Stimulated activated naive CD4-positive, alpha-beta T cell (primary cell): ENCODE data around the gene ACACB.

Experiments
- DNase-seq, 6 experiments: peaks; one replicate each; lab custom pipeline; 2025; lab: John Stamatoyannopoulos, UW

The ACACB gene

DNA sequence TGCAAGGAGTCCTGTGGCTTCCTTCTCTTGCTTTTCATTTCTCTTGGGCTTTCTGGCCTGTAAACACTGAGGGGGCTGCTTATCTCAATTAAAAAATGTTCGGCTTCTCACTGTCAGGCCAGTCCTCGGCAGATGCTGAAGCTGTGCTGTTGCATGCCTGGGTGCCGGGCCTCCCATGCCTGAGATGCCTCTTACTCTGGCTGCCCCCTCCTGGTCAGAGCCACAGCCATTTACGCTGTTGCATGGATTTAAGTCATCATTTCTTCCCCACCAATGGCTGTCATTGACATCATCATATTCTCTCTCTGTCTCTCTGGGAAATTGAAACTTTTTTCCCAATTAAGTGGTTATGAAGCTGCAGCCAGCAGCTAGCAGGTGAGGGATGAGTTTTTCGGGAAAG, 139.0 kb downstream of the ACACB start:
- no peak for DNase-seq

DNA sequence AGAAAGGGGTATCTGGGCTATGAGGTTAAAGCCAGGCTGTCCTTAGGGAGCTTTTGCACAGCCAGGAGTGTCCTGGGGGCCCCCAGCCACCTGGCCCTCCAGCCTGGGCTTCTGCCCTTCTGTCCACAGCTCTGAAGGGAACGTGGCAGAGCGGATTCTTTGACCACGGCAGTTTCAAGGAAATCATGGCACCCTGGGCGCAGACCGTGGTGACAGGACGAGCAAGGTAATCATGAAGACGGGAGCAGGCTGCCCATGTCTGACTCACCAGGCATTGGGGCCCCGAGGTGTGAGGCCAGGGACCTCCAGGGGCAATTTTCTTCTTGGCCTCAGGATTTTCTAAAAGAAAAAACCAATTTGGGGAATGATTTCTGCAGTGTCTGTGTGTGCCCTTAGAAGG, 139.6 kb downstream of the ACACB start:
- no peak for DNase-seq

DNA sequence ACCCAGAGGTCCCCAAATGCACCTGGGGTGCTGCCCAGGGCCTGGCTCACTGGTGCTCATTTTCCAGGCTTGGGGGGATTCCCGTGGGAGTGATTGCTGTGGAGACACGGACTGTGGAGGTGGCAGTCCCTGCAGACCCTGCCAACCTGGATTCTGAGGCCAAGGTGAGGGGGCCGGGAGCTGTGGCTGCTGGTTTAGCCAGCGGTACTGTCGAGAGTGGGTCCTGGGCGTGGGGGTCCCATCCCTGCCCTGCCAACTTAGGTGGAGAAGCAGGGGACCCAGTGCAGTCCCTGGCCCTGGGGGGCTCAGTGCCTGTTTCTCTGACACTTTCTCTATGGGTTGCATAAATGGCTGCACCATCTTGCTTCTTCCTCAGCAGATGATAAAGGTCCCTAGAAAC, 141.8 kb downstream of the ACACB start:
- no peak for DNase-seq

DNA sequence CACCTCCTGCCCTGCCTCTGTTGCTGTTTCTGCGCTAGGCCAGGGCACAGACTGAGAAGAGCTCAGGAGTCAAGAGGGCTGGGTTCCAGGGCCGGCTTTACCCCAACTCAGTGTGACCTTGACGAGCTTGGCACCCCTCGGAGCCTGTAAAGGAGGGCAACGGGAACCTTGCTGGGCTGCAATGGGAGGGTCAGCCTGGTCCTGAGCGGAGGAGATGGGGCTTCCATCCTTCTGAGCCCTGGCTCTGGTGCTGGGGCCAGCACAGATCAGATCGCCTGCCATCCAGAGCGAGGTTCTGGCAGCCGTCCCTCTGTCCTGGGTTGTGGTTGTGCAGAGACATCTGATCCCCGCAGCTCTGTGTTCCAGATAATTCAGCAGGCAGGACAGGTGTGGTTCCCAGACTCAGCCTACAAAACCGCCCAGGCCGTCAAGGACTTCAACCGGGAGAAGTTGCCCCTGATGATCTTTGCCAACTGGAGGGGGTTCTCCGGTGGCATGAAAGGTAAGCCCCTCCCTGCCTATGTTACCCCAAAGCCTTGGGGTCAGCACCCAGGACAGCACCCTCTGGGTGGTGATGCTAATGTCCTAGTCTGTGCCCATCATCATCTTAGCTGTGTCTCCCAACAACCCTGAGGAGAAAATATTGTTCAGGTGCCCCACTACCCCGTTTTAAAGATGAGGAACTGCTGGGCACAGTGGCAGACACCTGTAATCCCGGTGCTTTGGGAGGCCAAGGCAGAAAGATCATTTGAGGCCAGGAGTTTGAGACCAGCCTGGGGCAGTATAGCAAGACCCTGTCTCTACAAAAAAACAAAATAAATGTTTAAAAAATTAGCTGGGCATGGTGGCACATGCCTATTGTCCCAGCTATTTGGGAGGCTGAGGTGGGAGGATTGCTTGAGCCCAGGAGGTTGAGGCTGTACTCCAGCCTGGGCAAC, 142.5 kb downstream of the ACACB start:
- no peak for DNase-seq

DNA sequence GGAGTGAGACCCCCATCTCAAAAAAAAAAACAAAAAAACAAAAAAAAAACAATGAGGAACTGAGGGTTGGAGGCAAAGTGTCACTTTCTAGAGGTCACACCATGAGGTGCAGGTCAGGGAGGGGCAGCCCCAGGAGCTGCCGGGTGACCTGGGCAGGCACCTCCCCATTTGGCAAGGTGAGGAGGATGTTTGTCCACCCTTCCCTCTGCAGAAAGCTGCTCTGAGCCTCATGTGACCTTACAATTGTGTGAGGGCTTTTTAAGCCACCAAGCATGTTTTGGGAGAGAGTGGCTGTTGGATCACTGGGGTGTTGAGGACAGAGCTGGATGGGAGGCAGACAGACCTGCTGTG, 143.1 kb downstream of the ACACB start:
- no peak for DNase-seq

DNA sequence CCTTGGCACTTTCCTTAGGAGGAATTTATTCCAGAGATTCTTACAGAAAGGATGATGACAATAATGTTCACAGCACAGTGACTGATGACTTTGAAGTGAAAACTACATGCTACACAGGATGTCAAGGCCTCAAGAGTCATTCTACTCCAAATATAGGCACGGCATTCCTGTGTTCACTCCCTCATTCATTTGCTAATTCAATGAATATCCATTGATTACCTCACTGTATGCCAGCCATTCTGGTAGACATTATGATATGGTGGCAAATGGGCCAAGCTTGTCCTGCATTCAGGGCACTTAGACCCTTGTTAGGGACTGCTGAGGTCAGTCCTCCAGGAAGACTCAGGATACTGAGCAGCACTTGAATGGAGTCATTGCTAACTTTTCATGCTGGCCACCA, 144.7 kb downstream of the ACACB start:
- no peak for DNase-seq

DNA sequence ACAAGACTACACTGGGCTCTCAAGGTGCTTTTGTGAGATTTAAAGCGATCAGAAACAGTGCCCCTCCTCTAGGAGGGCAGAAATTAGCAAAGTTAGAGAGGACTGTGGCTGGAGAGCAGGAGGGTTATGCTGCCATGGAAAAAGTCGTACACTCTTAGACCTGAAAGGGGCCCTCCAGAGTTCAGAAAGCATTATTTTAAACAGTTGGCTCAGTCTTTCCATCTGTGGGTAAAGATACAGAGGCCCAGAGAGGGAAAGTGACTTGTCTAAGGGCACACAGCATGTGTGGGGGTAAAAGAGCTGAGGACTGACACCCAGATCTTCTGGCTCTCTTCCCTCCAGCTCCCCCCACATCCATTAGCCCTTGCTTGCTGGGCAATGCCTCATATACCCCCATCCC, 145.6 kb downstream of the ACACB start:
- no peak for DNase-seq

DNA sequence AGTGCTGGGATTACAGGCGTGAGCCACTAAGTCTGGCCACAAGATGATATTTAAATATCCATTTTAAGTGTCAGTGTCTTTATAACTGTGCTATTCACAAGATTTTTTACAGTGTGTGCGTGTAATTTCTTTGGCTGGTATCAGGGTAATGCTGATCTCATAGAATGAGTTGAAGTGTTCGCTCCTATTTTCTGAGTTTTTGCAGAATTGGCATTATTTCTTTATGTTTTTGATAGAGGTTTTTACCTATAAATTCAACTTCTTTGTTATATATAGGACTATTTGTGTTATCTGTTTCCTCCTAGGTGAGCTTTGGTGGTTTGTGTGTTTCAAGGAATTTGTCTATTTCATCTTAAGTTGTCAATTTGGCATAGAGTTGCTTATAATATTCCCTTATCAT, 147.1 kb downstream of the ACACB start:
- DNase-seq, result no peak

DNA sequence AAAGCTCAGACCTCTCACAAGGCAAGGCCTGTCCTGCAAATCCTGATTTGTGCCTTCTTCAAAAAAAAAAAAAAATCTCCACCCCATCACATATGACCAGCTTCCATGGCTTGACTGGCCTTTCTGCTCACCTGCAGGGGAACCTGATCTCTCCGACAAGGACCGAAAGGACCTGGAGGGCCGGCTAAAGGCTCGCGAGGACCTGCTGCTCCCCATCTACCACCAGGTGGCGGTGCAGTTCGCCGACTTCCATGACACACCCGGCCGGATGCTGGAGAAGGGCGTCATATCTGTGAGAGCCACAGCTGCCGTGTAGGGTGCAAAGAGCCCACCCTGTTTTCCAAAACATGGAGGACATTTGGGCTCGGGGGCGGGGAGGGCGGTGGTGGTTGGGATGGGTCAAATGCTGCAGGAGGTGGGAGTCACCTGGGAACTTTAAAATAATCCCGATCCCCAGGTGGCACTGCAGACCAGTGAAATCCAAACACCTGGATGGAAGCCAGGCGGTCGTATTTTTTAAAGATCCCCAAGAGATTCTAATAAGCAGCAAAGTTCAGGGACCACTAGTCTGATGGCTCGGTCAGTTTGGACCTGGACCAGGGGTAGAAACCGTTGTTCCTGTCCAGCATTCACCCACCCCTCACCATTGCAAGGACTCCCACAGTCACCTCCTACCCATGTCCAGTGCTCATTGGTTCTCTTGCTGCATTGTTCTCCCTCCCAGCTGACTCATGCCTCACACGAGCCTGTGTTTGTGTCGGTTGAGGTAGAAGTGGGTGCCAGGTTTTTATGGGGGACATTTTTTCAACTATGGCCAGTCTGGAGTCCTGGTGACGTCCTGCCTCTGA, 147.9 kb downstream of the ACACB start:
- DNase-seq, result no peak

DNA sequence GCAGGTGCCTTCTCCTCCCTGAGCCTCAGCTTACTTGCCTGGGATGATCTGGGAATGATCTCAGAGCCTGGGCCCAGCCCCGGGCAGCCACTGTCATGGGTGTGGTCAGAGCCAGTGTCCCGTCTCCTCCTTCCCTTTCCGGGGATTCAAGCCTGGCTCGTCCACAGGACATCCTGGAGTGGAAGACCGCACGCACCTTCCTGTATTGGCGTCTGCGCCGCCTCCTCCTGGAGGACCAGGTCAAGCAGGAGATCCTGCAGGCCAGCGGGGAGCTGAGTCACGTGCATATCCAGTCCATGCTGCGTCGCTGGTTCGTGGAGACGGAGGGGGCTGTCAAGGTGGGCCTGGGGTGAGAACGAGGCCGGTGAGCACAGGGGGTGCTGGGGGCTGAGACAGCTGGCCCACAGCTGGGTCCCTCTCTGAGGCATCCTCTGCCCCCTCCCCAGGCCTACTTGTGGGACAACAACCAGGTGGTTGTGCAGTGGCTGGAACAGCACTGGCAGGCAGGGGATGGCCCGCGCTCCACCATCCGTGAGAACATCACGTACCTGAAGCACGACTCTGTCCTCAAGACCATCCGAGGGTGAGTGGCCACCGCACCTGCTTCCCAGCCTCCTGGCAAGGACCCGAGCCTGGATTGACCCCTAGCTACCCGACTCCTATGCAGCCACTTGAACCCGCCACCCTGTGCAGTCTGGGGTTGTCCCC, 148.7 kb downstream of the ACACB start:
- no peak for DNase-seq

DNA sequence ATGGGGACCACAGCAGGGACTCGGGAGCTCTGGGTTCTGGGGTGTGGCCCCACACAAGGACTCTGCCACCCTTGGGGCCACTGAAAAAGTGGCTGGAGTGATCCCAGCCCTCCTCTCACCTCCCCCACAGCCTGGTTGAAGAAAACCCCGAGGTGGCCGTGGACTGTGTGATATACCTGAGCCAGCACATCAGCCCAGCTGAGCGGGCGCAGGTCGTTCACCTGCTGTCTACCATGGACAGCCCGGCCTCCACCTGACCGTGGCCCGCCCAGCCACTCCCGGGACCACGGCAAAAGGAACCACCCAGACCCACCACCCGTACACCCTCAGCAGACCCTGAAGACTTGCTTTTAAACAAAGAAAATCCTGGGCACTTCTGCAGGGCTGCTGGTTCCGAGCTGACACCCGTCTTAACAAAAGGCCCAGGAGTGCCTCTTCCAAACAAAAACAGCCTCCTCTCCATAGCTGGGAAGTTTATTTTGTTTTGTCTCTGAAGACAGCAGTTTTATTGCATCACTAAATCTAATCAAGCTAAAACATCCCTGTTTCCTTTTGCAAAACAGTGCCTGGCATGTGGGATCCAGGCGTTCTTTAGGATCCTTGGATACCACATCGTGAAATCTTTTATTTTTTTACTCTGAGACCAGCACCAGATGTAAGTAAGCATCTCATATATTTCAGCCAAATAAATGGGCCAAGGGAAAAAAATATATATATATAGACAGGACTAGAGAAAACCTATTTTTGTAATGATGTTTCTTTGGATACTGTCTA, 149.9 kb downstream of the ACACB start:
- no peak for DNase-seq

DNA sequence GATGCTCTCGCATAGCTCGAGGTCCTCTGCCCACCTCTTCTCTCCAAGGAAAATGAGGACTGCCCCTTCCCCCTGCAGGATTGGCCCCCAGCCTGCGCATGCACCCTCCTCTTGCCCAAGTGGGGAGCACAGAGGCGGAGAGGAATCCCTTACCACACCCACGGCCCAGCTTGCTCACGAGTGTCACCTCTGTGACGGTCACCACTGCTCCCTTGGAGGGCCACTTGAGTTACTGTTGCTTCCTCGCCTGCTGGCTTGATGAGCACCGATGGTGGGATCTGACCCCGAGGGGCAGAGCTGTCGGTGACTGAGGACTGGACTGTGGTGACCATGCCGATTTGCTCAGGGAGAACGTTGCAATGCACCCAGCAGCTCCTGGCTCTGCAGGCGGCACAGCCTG, 151.0 kb downstream of the ACACB start:
- no peak for DNase-seq

DNA sequence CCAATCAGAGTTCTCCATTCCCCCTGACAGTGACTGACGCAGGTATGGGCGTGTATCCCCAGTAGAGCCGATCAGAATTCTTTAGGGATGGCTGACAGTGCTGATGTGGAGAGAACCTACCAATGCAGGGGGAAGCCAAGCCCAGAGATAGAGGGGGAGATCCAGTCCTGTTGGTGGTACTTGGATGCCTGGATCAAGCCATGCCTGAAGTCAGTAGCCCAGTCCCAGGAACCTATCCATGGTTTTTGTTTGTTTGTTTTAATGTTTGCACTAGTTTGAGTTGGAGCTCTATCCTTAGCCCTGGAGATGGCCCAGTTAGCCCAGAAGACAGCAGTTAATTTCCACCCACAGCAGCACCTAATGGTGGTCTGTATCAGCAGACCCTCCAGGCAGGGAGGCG, 152.5 kb downstream of the ACACB start:
- no peak for DNase-seq

DNA sequence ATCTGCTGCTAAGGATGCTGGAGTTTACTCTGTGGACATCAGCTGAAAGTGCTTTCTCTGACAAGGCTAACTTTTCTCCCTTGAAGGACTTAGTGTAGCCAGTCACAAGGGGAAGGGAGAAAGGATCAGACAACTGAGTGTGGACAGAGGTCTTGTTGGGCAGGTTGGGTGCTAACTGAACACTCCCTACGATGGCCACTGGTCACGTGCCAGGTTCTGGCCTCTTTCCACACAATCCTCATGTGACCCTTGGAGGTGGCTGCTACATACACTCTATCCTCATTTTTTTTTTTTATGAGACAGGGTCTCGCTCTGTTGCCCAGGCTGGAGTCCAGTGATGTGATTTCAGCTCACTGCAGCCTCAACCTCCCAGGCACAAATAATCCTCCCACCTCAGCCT, 153.0 kb downstream of the ACACB start:
- DNase-seq, result no peak

DNA sequence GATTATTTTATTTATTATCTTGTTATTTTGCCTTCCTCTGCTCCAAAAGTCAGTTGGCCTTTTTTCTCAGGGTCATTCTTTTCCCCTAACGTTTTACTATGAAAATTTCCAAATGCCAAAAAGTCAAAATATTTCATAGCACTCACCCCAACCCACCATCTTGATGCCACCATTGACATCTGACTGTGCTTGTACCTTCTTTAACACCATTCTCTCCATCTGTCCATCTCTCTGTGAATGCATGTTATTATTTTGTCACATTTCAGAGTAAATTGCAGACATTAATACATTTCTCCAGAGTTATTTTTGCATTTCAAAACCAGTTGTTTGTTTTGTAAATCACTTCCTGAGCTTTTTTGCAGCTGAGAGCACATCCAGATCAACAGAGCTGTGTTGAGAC, 154.1 kb downstream of the ACACB start:
- DNase-seq, result no peak

DNA sequence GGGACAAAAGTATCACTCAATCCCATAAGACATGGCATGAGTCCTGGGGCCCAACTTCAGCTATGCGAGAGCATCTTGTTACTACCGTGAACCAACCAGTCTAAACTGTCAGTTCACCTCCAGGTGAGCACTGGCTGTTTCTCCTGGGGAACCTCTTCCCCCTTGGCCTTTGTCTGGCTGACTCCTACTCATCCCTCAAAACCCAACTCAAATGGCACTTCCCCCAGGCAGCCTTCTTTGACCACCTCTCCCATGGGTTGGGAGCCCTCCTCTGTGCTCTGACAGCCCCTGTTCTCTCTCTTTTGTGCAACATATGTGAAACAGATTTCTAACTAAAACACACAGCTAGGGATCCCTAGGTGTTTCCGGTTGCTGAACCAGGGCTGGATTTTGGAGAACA, 155.0 kb downstream of the ACACB start:
- DNase-seq, result no peak

DNA sequence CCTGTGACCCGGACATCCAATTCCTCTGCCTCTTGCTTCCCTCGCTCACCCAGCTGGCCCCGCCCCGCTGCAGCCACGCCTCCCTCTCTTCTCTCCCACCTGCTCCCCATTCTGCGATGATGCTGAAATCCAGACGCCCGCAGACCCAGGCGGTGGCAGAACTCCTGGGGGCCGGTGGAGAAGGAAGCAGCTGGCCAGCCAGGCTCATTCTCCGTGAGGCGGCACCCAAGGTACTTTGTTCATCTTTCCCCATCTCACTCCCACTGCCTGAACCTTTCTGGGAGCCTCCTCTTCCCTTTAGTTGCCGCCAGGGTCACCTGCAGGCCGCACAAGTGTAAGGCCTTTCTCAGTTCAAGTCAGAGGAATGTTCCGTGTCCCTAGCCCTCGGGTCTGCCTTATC, 157.0 kb downstream of the ACACB start:
- no peak for DNase-seq

DNA sequence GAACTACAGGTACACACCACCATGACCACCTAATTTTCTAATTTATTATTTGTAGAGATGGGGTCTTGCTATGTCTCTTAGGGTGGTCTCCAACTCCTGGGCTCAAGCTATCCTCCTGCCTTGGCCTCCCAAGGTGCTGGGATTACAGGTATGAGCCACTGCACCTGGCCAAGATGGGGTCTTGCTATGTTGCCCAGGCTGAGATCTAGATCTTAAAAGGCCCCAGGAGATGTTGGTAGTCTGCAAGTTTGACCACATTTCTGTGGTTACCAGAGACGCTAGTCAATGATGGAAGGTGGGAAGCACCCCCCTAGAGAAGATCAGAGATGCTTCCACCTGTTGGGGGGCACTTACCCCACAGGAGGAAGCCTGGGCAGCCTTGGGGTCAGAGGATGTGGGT, 158.0 kb downstream of the ACACB start:
- DNase-seq, result no peak

DNA sequence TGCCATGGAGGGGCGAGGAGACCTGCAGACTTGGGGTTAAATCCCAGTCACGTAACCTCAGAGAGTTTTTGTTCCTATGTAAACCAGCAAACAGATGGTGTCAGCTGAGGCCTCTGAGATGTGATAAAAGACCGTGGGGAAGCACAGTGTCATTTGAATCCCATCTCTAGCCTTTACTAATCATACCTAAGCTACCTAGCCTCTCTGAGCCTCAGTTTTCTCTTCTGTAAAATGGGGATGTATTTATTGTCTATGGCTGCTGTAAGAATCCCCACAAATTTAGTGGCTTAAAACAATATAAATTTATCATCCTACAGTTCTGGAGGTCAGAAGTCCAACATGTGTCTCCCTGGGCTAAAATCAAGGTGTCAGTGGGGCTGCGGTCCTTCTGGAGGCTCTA, 158.8 kb downstream of the ACACB start:
- no peak for DNase-seq

DNA sequence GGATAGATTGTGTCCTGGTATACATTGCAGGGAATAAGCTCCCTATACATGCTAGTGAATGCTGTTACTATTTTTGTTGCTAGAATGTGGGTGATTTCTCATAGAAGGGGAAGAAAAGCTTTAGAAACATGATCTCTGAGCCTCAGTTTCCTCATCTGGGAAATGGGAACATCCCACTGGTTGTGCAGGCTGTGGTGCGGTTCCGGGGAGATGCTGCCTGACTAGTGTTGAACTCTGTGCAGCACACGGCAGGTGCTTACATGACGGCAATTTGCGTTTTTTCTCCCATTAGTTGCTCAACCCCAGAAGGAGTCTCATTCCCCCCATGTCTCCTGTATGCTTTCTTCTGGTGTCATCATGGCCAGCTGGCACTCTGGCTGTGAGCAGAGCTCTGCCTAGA, 159.8 kb downstream of the ACACB start:
- DNase-seq, result no peak

DNA sequence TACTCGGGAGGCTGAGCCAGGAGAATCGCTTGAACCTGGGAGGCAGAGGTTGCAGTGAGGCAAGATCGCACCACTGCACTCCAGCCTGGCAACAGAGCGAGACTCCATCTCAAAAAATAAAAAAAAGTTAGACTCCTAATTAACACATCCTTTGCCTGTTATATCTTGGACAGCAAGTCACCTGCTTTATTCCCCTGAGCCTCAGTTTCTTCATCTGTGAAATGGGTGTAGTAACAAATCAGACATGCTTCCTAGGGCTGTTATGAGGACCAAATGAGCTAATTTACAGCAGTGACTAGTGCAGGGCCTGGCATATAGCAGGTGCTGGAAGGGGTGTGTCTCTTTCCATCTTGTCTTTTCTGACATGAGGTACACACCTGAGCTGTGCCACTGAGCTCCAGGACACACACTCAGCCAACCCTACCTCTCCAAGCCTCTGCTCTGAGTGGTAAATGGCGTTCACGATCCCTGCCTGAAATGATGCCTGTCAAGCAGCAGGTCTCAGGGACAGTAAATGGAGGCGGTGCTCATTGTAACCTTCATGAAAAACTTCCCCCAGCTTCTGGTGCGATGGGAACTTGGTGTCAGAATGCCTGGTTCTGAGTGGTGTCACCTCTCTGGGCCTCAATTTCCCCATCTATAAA, 161.0 kb downstream of the ACACB start:
- no peak for DNase-seq
